ENCODE measurements around the gene FBXO47. TPM values are rescaled to one million over a fixed set of nuclear protein-coding genes. Genes with fewer than 3 reads are reported as not detected.

The FBXO47 gene
- total RNA-seq, 2 donors from 2014 or later, result not detected

- WGBS, 2 donors, result 90 to 94% methylated on average over 13 to 16 of the region's 16 CpGs
- Histone ChIP-seq H3K27me3 (no peaks in the 10 kb centered on the region), H3K27ac (no peak overlapping the region), H3K4me3 (no peak overlapping the region), H3K36me3 (replicated peaks in 1 of 2; ENCODE audit: insufficient read depth in 1 of 2, low read depth in 2 of 2) (peaks cover 24 to 42% of the 10 kb centered on the region in 2 donors), H3K9me3 (no peaks in the 10 kb centered on the region), H3K4me1 (peaks cover 14% of the 10 kb centered on the region)
- intact Hi-C loops (cut with DNase I), result no loop called here
- TF ChIP-seq CTCF (IDR thresholded peaks at IDR 0.05), result no peak
- TF ChIP-seq POLR2A (IDR thresholded peaks at IDR 0.05), result no peak
- ATAC-seq (no peak), DNase-seq (no peak)
Measured at GRCh38 chr17:38919316-38920078, 47.7 kb downstream of the FBXO47 start.

DNA sequence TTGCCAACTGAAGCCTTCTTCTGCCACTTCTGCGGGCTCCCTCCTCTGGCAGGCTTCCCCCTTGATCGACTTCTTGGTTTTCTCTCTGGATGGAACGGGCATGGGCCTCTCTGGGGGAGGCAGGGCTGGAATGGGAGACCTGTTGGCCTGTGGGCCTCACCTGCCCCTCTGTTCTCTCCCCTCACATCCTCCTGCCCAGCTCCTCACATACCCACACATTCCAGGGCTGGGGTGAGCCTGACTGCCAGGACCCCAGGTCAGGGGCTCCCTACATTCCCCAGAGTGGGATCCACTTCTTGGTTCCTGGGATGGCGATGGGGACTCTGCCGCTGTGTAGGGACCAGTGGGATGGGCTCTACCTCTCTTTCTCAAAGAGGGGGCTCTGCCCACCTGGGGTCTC, 48.3 kb downstream of the FBXO47 start:
- 95 to 98% methylated on average over 5 of the region's 5 CpGs for WGBS, 2 donors
- H3K36me3 ChIP-seq (replicated peaks in 1 of 2; ENCODE audit: insufficient read depth in 1 of 2, low read depth in 2 of 2), result peaks cover 26 to 43% of the 10 kb centered on the region in 2 donors
- intact Hi-C loops (cut with DNase I), result no loop called here
- H3K4me1 ChIP-seq, result peaks cover 14% of the 10 kb centered on the region
- no peak overlapping the region for H3K4me3 ChIP-seq
- ATAC-seq (no peak), DNase-seq (no peak)
- no peaks in the 10 kb centered on the region for H3K9me3 ChIP-seq
- TF ChIP-seq CTCF (IDR thresholded peaks at IDR 0.05), result no peak
- TF ChIP-seq POLR2A (IDR thresholded peaks at IDR 0.05), result no peak
- no peak overlapping the region for H3K27ac ChIP-seq
- H3K27me3 ChIP-seq, result no peaks in the 10 kb centered on the region

GRCh38 chr17:38918129-38918913, 48.9 kb downstream of the FBXO47 start:
- TF ChIP-seq CTCF (IDR thresholded peaks at IDR 0.05), result no peak
- no peak for TF ChIP-seq POLR2A (IDR thresholded peaks at IDR 0.05)
- no peak for DNase-seq
- H3K4me3 ChIP-seq, result no peak overlapping the region
- no peak overlapping the region for H3K27ac ChIP-seq
- peaks cover 26 to 43% of the 10 kb centered on the region in 2 donors for H3K36me3 ChIP-seq (replicated peaks in 1 of 2; ENCODE audit: insufficient read depth in 1 of 2, low read depth in 2 of 2)
- no peak for ATAC-seq
- intact Hi-C loops (cut with DNase I), result no loop called here
- peaks cover 14% of the 10 kb centered on the region for H3K4me1 ChIP-seq
- H3K9me3 ChIP-seq, result no peaks in the 10 kb centered on the region
- H3K27me3 ChIP-seq, result no peaks in the 10 kb centered on the region
- WGBS, 2 donors, result 83 to 92% methylated on average over 18 to 37 of the region's 37 CpGs

GRCh38 chr17:38917259-38917658, 49.9 kb downstream of the FBXO47 start:
- no peak overlapping the region for H3K27ac ChIP-seq
- no peak for DNase-seq
- TF ChIP-seq CTCF (IDR thresholded peaks at IDR 0.05), result no peak
- no peak for TF ChIP-seq POLR2A (IDR thresholded peaks at IDR 0.05)
- no peaks in the 10 kb centered on the region for H3K9me3 ChIP-seq
- ATAC-seq, result no peak
- H3K4me1 ChIP-seq, result peaks cover 14% of the 10 kb centered on the region
- peaks cover 26 to 43% of the 10 kb centered on the region in 2 donors for H3K36me3 ChIP-seq (replicated peaks in 1 of 2; ENCODE audit: insufficient read depth in 1 of 2, low read depth in 2 of 2)
- intact Hi-C loops (cut with DNase I), result no loop called here
- WGBS, 2 donors, result 84 to 100% methylated on average over 3 of the region's 3 CpGs
- no peaks in the 10 kb centered on the region for H3K27me3 ChIP-seq
- no peak overlapping the region for H3K4me3 ChIP-seq

Measured in body of pancreas (tissue), 4 donors.